Neutrophil (primary cell): ENCODE results near the gene RBBP6.
"Not testable (repeated sequence)": the region's sequence is repeated elsewhere in the genome, so short reads cannot be mapped to it uniquely, and the experiment has no call there.

ENCODE experiments used
- H3K27ac ChIP-seq: fragments of 200-600 bp; sonication (generic); 2 replicates; pipeline ENCODE4 v1.5.1; 2016; ENCODE audit warnings: mild to moderate bottlenecking, moderate library complexity
- H3K27me3 ChIP-seq: fragments of 200-600 bp; sonication (generic); 2 replicates; pipeline ENCODE4 v1.6.0; 2016; ENCODE audit warnings: mild to moderate bottlenecking
- H3K36me3 ChIP-seq: fragments of 200-600 bp; sonication (generic); 2 replicates; pipeline ENCODE4 v1.5.1; 2017
- H3K4me1 ChIP-seq, 2 experiments: fragments of 200-600 bp in 1 of 2; sonication (generic) in 1 of 2; 1 replicate in 1 of 2; 2 replicates in 1 of 2; pipeline versions ENCODE4 v1.5.1 to v1.6.1; 2013 to 2016; ENCODE audit warnings: low read depth in 1 of 2, low read length in 1 of 2, mild to moderate bottlenecking in 1 of 2, moderate library complexity in 1 of 2; ENCODE audit not compliant: control insufficient read depth in 1 of 2, insufficient read depth in 1 of 2
- H3K4me3 ChIP-seq, 2 experiments: fragments of 200-600 bp in 1 of 2; sonication (generic) in 1 of 2; 1 replicate in 1 of 2; 2 replicates in 1 of 2; pipeline ENCODE4 v1.5.1; 2013 to 2016; ENCODE audit warnings: low read depth in 1 of 2, low read length in 1 of 2, mild to moderate bottlenecking in 1 of 2, moderate library complexity in 1 of 2
- H3K9me3 ChIP-seq: fragments of 200-600 bp; sonication (generic); 2 replicates; pipeline ENCODE4 v1.5.1; 2016
- CTCF ChIP-seq: fragments of 200-600 bp; sonication (generic); IDR thresholded peaks from 2 replicates; pipeline ENCODE4 v1.5.1; 2016; ENCODE audit warnings: antibody characterized with exemption

The RBBP6 gene

GRCh38 chr16:24609740-24610415 lies 70.5 kb downstream of the RBBP6 start:
- no peak for TF ChIP-seq CTCF
- no peaks in the 10 kb centered on the region for H3K9me3 ChIP-seq
- no peaks in the 10 kb centered on the region for H3K4me1 ChIP-seq
- no peaks in the 10 kb centered on the region for H3K36me3 ChIP-seq
- no peak overlapping the region for H3K27ac ChIP-seq
- no peak overlapping the region for H3K4me3 ChIP-seq
- peaks cover 60% of the 10 kb centered on the region for H3K27me3 ChIP-seq

- Histone ChIP-seq H3K27me3 (peaks cover 60% of the 10 kb centered on the region), H3K4me1 (no peaks in the 10 kb centered on the region), H3K27ac (no peak overlapping the region), H3K36me3 (no peaks in the 10 kb centered on the region), H3K4me3 (no peak overlapping the region), H3K9me3 (no peaks in the 10 kb centered on the region)
- no peak for TF ChIP-seq CTCF
Observed at GRCh38 chr16:24610416-24610755, 71.0 kb downstream of the RBBP6 start.

GRCh38 chr16:24611310-24611709 lies 71.9 kb downstream of the RBBP6 start:
- Histone ChIP-seq H3K27ac (no peak overlapping the region), H3K36me3 (no peaks in the 10 kb centered on the region), H3K4me3 (no peak overlapping the region), H3K27me3 (peaks cover 54% of the 10 kb centered on the region), H3K9me3 (no peaks in the 10 kb centered on the region), H3K4me1 (no peaks in the 10 kb centered on the region)
- TF ChIP-seq CTCF, result no peak

GRCh38 chr16:24612656-24613055 lies 73.3 kb downstream of the RBBP6 start:
- Histone ChIP-seq H3K36me3 (no peaks in the 10 kb centered on the region), H3K4me1 (no peaks in the 10 kb centered on the region), H3K27me3 (peaks cover 50% of the 10 kb centered on the region), H3K4me3 (no peak overlapping the region), H3K27ac (no peak overlapping the region), H3K9me3 (no peaks in the 10 kb centered on the region)
- no peak for TF ChIP-seq CTCF

GRCh38 chr16:24613267-24613666 lies 73.9 kb downstream of the RBBP6 start:
- not testable (repeated sequence) for H3K36me3 ChIP-seq, H3K4me3 ChIP-seq, H3K9me3 ChIP-seq, H3K4me1 ChIP-seq, H3K27ac ChIP-seq
- peaks cover 44% of the 10 kb centered on the region for H3K27me3 ChIP-seq

- Histone ChIP-seq H3K27ac (no peak overlapping the region), H3K4me1 (no peaks in the 10 kb centered on the region), H3K27me3 (peaks cover 10% of the 10 kb centered on the region), H3K9me3 (no peaks in the 10 kb centered on the region), H3K36me3 (no peaks in the 10 kb centered on the region), H3K4me3 (no peak overlapping the region)
- no peak for TF ChIP-seq CTCF
Observed at GRCh38 chr16:24617502-24617901, 78.1 kb downstream of the RBBP6 start.
